Activated CD8-positive, alpha-beta T cell treated with anti-CD3 and anti-CD28 coated beads for 36 hours (primary cell): ENCODE results near the gene IMPDH1. TPM values are rescaled to one million over a fixed set of nuclear protein-coding genes. Genes with fewer than 3 reads are reported as not detected.
A peak's percentile ranks its signal among the peaks of the same experiment; 100 is the strongest.

Experiments
- ATAC-seq: fragments of 200-7000 bp; cut with Tn5 transposase; one replicate; pipeline ENCODE4 v1.10.0; 2021; ENCODE audit warnings: mild to moderate bottlenecking, moderate library complexity
- CTCF ChIA-PET: fragments of 350-600 bp; sonication (Branson Sonifier 250); formaldehyde crosslinking; loops from one replicate; lab custom pipeline; 2021; ENCODE audit warnings: antibody characterized with exemption; lab: Charles Lee
- POLR2A ChIA-PET: fragments of 350-600 bp; sonication (Branson Sonifier 250); formaldehyde crosslinking; loops from one replicate; lab custom pipeline; 2021; ENCODE audit warnings: antibody characterized with exemption; lab: Charles Lee
- DNase-seq: peaks from one replicate; pipeline ENCODE4 v3.0.0-alpha.2; 2020
- H3K27ac Mint-ChIP-seq: one replicate; pipeline ENCODE4 v1.8.0; 2021; ENCODE audit warnings: mild to moderate bottlenecking, mixed read lengths
- H3K27me3 Mint-ChIP-seq: one replicate; pipeline ENCODE4 v1.8.0; 2021; ENCODE audit warnings: mixed read lengths
- H3K36me3 Mint-ChIP-seq: one replicate; pipeline ENCODE4 v1.8.0; 2021; ENCODE audit warnings: low read depth, mixed read lengths
- H3K4me1 Mint-ChIP-seq: one replicate; pipeline ENCODE4 v1.8.0; 2021; ENCODE audit warnings: low read depth, mixed read lengths
- H3K4me3 Mint-ChIP-seq: one replicate; pipeline ENCODE4 v1.8.0; 2021; ENCODE audit warnings: mild to moderate bottlenecking, moderate library complexity, mixed read lengths
- H3K9me3 Mint-ChIP-seq: one replicate; pipeline ENCODE4 v1.8.0; 2021; ENCODE audit warnings: mixed read lengths
- intact Hi-C: fragments of 100-400 bp; cut with micrococcal nuclease; formaldehyde crosslinking; loops from one replicate; pipeline ENCODE4 v1.10.0; 2022
- total RNA-seq, 2 experiments: library from RNA; stranded (reverse); gene quantifications; one replicate each; pipeline ENCODE4 v1.2.3, GENCODE V29; 2021
- TF ChIP-seq, protein P1 (sequence below): fragments of 200-600 bp; IDR thresholded peaks from one replicate; pipeline ENCODE4 v1.8.0; 2022; ENCODE audit warnings: antibody characterized with exemption, mild to moderate bottlenecking

The IMPDH1 gene
- total RNA-seq, 2 experiments from 2014 or later, result 60.5 to 68.1 TPM

- no peak for ATAC-seq
- no peak for DNase-seq
- no peaks in the 10 kb centered on the region for H3K27me3 Mint-ChIP-seq
- ChIA-PET POLR2A (no interaction called here), CTCF (interaction anchor here (1.1 to 13.5 kb wide), 9 partner anchors 7 to 72 kb away, joined by 3 to 256 read pairs (median 6); no protein-coding TSS in a partner anchor)
- H3K36me3 Mint-ChIP-seq, result no peaks in the 10 kb centered on the region
- TF ChIP-seq, protein P1, sequence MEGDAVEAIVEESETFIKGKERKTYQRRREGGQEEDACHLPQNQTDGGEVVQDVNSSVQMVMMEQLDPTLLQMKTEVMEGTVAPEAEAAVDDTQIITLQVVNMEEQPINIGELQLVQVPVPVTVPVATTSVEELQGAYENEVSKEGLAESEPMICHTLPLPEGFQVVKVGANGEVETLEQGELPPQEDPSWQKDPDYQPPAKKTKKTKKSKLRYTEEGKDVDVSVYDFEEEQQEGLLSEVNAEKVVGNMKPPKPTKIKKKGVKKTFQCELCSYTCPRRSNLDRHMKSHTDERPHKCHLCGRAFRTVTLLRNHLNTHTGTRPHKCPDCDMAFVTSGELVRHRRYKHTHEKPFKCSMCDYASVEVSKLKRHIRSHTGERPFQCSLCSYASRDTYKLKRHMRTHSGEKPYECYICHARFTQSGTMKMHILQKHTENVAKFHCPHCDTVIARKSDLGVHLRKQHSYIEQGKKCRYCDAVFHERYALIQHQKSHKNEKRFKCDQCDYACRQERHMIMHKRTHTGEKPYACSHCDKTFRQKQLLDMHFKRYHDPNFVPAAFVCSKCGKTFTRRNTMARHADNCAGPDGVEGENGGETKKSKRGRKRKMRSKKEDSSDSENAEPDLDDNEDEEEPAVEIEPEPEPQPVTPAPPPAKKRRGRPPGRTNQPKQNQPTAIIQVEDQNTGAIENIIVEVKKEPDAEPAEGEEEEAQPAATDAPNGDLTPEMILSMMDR, result no peak
- H3K4me3 Mint-ChIP-seq, result no peak overlapping the region
- H3K4me1 Mint-ChIP-seq, result peaks cover 15% of the 10 kb centered on the region
- no peak overlapping the region for H3K27ac Mint-ChIP-seq
- intact Hi-C loops, result no loop called here
- H3K9me3 Mint-ChIP-seq, result no peaks in the 10 kb centered on the region
These were observed 9.5 kb upstream of the IMPDH1 start for GRCh38 chr7:128419257-128419656.

- peaks cover 6% of the 10 kb centered on the region for H3K4me1 Mint-ChIP-seq
- ChIA-PET POLR2A (interaction anchor here (1.0 to 1.7 kb wide), 2 partner anchors 9 to 43 kb away, joined by 3 to 6 read pairs; no protein-coding TSS in a partner anchor), CTCF (interaction anchor here (1.6 to 13.5 kb wide), 8 partner anchors 9 to 70 kb away, joined by 3 to 256 read pairs (median 15); no protein-coding TSS in a partner anchor)
- DNase-seq (no peak), ATAC-seq (no peak)
- H3K36me3 Mint-ChIP-seq, result no peaks in the 10 kb centered on the region
- no peaks in the 10 kb centered on the region for H3K9me3 Mint-ChIP-seq
- TF ChIP-seq, protein P1, result no peak
- intact Hi-C loops, result no loop called here
- peaks cover 4% of the 10 kb centered on the region for H3K27me3 Mint-ChIP-seq
- H3K27ac Mint-ChIP-seq, result no peak overlapping the region
- no peak overlapping the region for H3K4me3 Mint-ChIP-seq
These were observed 7.3 kb upstream of the IMPDH1 start for GRCh38 chr7:128417071-128417470.

DNA sequence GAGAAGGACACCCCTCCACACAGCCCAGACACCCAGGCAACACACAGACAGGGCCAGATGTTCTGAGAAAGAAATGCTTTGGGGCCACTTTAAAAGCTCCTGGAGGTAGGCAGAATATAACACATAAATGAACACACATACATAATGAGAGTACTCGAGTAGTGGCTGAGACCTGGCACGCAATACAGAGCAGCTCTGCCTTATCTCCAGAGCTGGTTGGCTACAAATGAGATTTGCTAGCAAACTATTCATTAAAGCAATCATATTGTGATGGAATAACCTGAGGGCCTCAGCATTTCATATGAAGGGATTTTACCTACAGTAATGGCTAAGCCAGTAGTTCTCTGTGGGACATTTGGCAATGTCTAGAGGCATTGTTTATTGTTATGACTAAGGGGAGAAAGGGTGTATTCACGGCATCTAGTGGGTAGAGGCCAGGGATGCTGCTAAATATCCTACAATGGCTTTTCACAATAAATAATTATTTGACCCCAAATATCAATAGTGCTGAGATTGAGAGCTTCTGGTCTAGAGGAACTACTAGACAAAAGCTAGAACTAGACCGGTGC, 5.5 kb upstream of the IMPDH1 start:
- no peak for ATAC-seq
- peaks cover 2% of the 10 kb centered on the region for H3K4me1 Mint-ChIP-seq
- DNase-seq, result no peak
- CTCF ChIA-PET, result interaction anchor here (0.9 to 13.5 kb wide), 8 partner anchors 11 to 267 kb away, joined by 3 to 256 read pairs (median 15); no protein-coding TSS in a partner anchor
- no peaks in the 10 kb centered on the region for H3K9me3 Mint-ChIP-seq
- H3K4me3 Mint-ChIP-seq, result no peak overlapping the region
- POLR2A ChIA-PET, result interaction anchor here (1.3 to 1.7 kb wide), 2 partner anchors 10 to 45 kb away, joined by 5 to 6 read pairs; no protein-coding TSS in a partner anchor
- no peak overlapping the region for H3K27ac Mint-ChIP-seq
- TF ChIP-seq, protein P1, result no peak
- H3K36me3 Mint-ChIP-seq, result no peaks in the 10 kb centered on the region
- intact Hi-C loops, result no loop called here
- H3K27me3 Mint-ChIP-seq, result peaks cover 10% of the 10 kb centered on the region

DNA sequence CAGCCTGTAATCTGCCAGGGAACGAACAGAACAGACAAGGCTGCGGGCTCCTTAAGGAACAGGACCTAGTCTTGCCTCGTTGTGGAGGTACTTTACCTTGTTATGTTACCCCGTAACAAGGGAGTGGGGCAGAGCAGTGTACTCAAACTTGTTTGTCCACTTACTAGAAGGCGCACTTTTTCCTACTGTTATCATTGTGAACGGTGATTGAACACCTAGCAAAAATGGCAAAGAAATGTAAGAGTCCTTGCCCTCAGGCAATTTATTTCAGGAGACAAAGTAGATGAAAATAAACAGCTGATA, 620 bp upstream of the IMPDH1 start:
- no peaks in the 10 kb centered on the region for H3K36me3 Mint-ChIP-seq
- ChIA-PET POLR2A (interaction anchor here (0.6 to 1.6 kb wide), 2 partner anchors 65 to 260 kb away, joined by 3 to 4 read pairs; no protein-coding TSS in a partner anchor), CTCF (interaction anchor here (1.5 to 13.5 kb wide), 2 partner anchors 16 to 23 kb away, joined by 4 to 256 read pairs; no protein-coding TSS in a partner anchor)
- H3K4me3 Mint-ChIP-seq, result peak overlapping the region; percentile 76
- TF ChIP-seq, protein P1, result no peak
- H3K4me1 Mint-ChIP-seq, result peaks cover 14% of the 10 kb centered on the region
- no peak for ATAC-seq
- H3K9me3 Mint-ChIP-seq, result no peaks in the 10 kb centered on the region
- intact Hi-C loops, result no loop called here
- DNase-seq, result no peak
- peaks cover 10% of the 10 kb centered on the region for H3K27me3 Mint-ChIP-seq
- peak overlapping the region; percentile 42 for H3K27ac Mint-ChIP-seq
